ENCODE measurements around the gene CLIP1. TPM values are rescaled to one million over a fixed set of nuclear protein-coding genes. Genes with fewer than 3 reads are reported as not detected.
A peak's percentile ranks its signal among the peaks of the same experiment; 100 is the strongest.

CLIP1 gene
- total and polyA plus RNA-seq, 2 of the 13 experiments (the other 11 are each of a cell fraction or from before 2014, with no cell fraction given) = 28.9 to 43.7 TPM

DNA sequence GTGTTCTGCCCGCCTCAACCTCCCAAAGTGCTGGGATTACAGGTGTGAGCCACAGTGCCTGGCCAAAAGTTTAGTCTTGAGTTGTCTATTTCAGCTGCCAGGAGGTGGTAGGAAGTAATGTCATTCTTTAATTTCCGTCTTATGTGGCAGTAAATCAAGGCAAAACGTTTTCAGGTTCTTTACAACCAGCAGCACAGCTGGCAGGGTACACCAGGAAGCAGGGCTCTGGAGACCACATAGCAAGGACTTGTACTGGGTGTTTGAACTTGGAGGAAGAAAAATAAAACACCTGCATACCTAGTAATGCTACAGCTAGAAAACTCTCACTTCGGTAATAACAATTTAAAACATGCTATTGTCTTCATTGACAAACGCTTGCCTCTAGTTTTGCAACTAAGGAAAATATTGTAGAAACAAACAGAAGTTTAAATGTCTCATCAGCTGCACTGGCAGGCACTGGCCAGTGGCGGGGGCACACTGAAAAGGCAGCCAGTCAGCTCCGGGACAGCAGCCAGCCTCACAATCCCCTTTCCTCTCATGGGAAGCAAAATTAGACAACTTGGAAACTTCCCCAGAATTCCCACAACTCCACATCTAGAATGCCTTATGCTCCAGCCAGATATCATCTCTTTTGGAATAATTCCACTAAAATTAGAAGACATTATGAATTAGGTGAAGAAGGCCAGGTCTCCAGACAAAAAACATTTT lies 72.2 kb downstream of the CLIP1 start:
- intact Hi-C loops (cut with micrococcal nuclease; ENCODE audit: unreplicated experiment) (no loop called here), in situ Hi-C loops (cut with HindIII; ENCODE audit: extremely low pct_ligation_motif_present, low pct_unique_long_range_greater_than_20kb) (no loop called here)
- Histone ChIP-seq H3K4me1 (ENCODE audit: insufficient read depth, low read length) (peaks cover 20% of the 10 kb centered on the region), H2AFZ (ENCODE audit: low read length) (no peak overlapping the region), H3K4me3 (replicated peaks in 1 of 3; ENCODE audit: insufficient read depth in 1 of 3, low read depth in 2 of 3, low read length in 3 of 3) (no peak overlapping the region), H3K9ac (ENCODE audit: insufficient read depth, low read depth, low read length) (no peak overlapping the region), H3K27me3 (ENCODE audit: control insufficient read depth in 1 of 2, insufficient read depth in 2 of 2, low read length in 2 of 2) (no peaks in the 10 kb centered on the region), H4K20me1 (ENCODE audit: insufficient read depth, low read length) (no peaks in the 10 kb centered on the region), H3K27ac (ENCODE audit: extremely low read length, insufficient read depth, low read length) (no peak overlapping the region), H3K9me3 (ENCODE audit: low read length) (no peaks in the 10 kb centered on the region), H3K79me2 (ENCODE audit: insufficient read depth, low read length) (no peaks in the 10 kb centered on the region), H3K36me3 (replicated peaks in 1 of 2; ENCODE audit: control insufficient read depth in 1 of 2, insufficient read depth in 2 of 2, low read length in 2 of 2) (peaks cover 10 to 40% of the 10 kb centered on the region in 2 experiments), H3K4me2 (ENCODE audit: low read depth, low read length) (no peak overlapping the region)
- DNase-seq (ENCODE audit: low spot score) = no peak
- TF ChIP-seq, protein P1, sequence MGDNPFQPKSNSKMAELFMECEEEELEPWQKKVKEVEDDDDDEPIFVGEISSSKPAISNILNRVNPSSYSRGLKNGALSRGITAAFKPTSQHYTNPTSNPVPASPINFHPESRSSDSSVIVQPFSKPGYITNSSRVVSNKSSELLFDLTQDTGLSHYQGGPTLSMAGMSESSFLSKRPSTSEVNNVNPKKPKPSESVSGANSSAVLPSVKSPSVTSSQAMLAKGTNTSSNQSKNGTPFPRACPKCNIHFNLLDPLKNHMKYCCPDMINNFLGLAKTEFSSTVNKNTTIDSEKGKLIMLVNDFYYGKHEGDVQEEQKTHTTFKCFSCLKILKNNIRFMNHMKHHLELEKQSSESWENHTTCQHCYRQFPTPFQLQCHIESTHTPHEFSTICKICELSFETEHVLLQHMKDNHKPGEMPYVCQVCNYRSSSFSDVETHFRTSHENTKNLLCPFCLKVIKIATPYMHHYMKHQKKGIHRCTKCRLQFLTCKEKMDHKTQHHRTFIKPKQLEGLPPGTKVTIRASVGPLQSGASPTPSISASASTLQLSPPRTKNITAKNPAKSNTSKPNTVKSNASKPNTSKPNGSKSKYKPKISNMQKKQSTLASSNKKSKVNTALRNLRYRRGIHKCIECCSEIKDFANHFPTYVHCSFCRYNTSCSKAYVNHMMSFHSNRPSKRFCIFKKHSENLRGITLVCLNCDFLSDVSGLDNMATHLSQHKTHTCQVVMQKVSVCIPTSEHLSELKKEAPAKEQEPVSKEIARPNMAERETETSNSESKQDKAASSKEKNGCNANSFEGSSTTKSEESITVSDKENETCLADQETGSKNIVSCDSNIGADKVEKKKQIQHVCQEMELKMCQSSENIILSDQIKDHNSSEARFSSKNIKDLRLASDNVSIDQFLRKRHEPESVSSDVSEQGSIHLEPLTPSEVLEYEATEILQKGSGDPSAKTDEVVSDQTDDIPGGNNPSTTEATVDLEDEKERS (CRISPR knock-in tag; IDR thresholded peaks at IDR 0.05) = no peak
- TF ChIP-seq ZNF546 (CRISPR knock-in tag; conservative IDR thresholded peaks at IDR 0.05) (no peak), IKZF1 (IDR thresholded peaks at IDR 0.05) (no peak), ZNF777 (CRISPR knock-in tag; IDR thresholded peaks at IDR 0.05) (no peak), FIP1L1 (IDR thresholded peaks at IDR 0.05; ENCODE audit: borderline replicate concordance, insufficient read depth, low read depth, low read length) (no peak), REPIN1 (CRISPR knock-in tag; IDR thresholded peaks at IDR 0.05; ENCODE audit: borderline replicate concordance, low read depth) (no peak), SETDB1 (CRISPR knock-in tag; IDR thresholded peaks at IDR 0.05; ENCODE audit: borderline replicate concordance) (no peak), ZNF543 (CRISPR knock-in tag; IDR thresholded peaks at IDR 0.05) (no peak), ZNF841 (CRISPR knock-in tag; IDR thresholded peaks at IDR 0.05; ENCODE audit: borderline replicate concordance) (no peak), SRF (IDR thresholded peaks at IDR 0.05; ENCODE audit: low read depth, low read length) (no peak)
- TF ChIP-seq, protein P2, sequence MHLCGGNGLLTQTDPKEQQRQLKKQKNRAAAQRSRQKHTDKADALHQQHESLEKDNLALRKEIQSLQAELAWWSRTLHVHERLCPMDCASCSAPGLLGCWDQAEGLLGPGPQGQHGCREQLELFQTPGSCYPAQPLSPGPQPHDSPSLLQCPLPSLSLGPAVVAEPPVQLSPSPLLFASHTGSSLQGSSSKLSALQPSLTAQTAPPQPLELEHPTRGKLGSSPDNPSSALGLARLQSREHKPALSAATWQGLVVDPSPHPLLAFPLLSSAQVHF (CRISPR knock-in tag; IDR thresholded peaks at IDR 0.05) = no peak
- no TSS peak for BruUV-seq (replicated peaks)
- 81% methylated on average over 7 of the region's 7 CpGs for WGBS (ENCODE audit: low lambda C conversion rate)
- FAIRE-seq = no peak
- ChIA-PET CTCF (ENCODE audit: low intra/inter-chr PET ratio, low total read pairs) (no interaction called here), POLR2A (no interaction called here)
- peak; percentile 84 for ATAC-seq
